Endodermal cell (in vitro differentiated cells): ENCODE measurements around the gene ARFIP1. TPM values are rescaled to one million over a fixed set of nuclear protein-coding genes. Genes with fewer than 3 reads are reported as not detected.
"Not testable (repeated sequence)": the region's sequence is repeated elsewhere in the genome, so short reads cannot be mapped to it uniquely, and the experiment has no call there.

Experiments used
- DNase-seq: peaks from one replicate; pipeline ENCODE4 v3.0.0-alpha.2; 2017
- H3K27ac ChIP-seq: 2 replicates; pipeline ENCODE4 v1.5.1; 2013; ENCODE audit warnings: mild to moderate bottlenecking, low read depth, low read length, moderate library complexity
- H3K27me3 ChIP-seq: 2 replicates; pipeline ENCODE4 v1.6.1; 2013; ENCODE audit warnings: mild to moderate bottlenecking, low read length, moderate library complexity; ENCODE audit not compliant: insufficient read depth, control insufficient read depth, poor library complexity, severe bottlenecking
- H3K36me3 ChIP-seq: 2 replicates; pipeline ENCODE4 v1.7.0; 2013; ENCODE audit warnings: mild to moderate bottlenecking, low read length, moderate library complexity; ENCODE audit not compliant: control insufficient read depth, insufficient read depth
- H3K4me1 ChIP-seq: one replicate; pipeline ENCODE4 v1.7.0; 2013; ENCODE audit warnings: low read length; ENCODE audit not compliant: control insufficient read depth, insufficient read depth
- H3K4me3 ChIP-seq: 2 replicates; pipeline ENCODE4 v1.5.1; 2013; ENCODE audit warnings: mild to moderate bottlenecking, low read length, moderate library complexity
- H3K9ac ChIP-seq: 2 replicates; pipeline ENCODE4 v1.6.1; 2013; ENCODE audit warnings: mild to moderate bottlenecking, low read length, moderate library complexity; ENCODE audit not compliant: poor library complexity, severe bottlenecking; ENCODE audit errors: extremely low read depth
- H3K9me3 ChIP-seq: 2 replicates; pipeline ENCODE4 v1.6.1; 2013; ENCODE audit warnings: mild to moderate bottlenecking, low read length, moderate library complexity; ENCODE audit not compliant: control insufficient read depth
- H3K27ac Mint-ChIP-seq: 2 replicates; pipeline ENCODE4 v1.8.0; 2020; ENCODE audit warnings: mixed read lengths
- H3K27me3 Mint-ChIP-seq: 2 replicates; pipeline ENCODE4 v1.8.0; 2021; ENCODE audit warnings: mild to moderate bottlenecking, mixed read lengths; ENCODE audit not compliant: insufficient read depth
- H3K36me3 Mint-ChIP-seq: 2 replicates; pipeline ENCODE4 v1.8.0; 2020; ENCODE audit warnings: low read depth, mixed read lengths
- H3K4me1 Mint-ChIP-seq: 2 replicates; pipeline ENCODE4 v1.8.0; 2020; ENCODE audit warnings: mixed read lengths
- H3K4me3 Mint-ChIP-seq: 2 replicates; pipeline ENCODE4 v1.8.0; 2020; ENCODE audit warnings: mild to moderate bottlenecking, moderate library complexity, mixed read lengths
- H3K9me3 Mint-ChIP-seq: 2 replicates; pipeline ENCODE4 v1.8.0; 2020; ENCODE audit warnings: mild to moderate bottlenecking, mixed read lengths
- WGBS, 2 experiments: methylation state at CpG; one replicate each; pipeline versions ENCODE4 v1.1.5 to v1.1.7; 2013; ENCODE audit warnings: missing lambda C conversion rate in 2 of 2, mixed read lengths in 1 of 2; ENCODE audit not compliant: insufficient coverage in 1 of 2, insufficient read length in 1 of 2; 5-methylcytosine and 5-hydroxymethylcytosine counted together
- total RNA-seq, 2 donors: library from RNA; stranded (reverse); fragmentation: NEBNext Ultra II Directional in 1 of 2; extraction: Animal tissue kit (Norgen Biotek cat#: 25700) in 1 of 2; gene quantifications; 2 replicates in 1 of 2; 3 replicates in 1 of 2; pipeline ENCODE4 v1.2.1, GENCODE V29; 2021
- TF ChIP-seq, protein P1 (sequence below): fragments of 200-600 bp; sonication (generic); conservative IDR thresholded peaks from 2 replicates; pipeline ENCODE4 v1.5.0; 2021; ENCODE audit warnings: antibody characterized with exemption, mild to moderate bottlenecking

ARFIP1 gene
- total RNA-seq, 2 donors from 2014 or later, result 34.3 to 39.4 TPM

GRCh38 chr4:152748619-152749018, 31.1 kb upstream of the ARFIP1 start:
- Mint-ChIP-seq H3K4me3 (no peak overlapping the region), H3K36me3 (no peaks in the 10 kb centered on the region), H3K27ac (no peak overlapping the region), H3K27me3 (no peaks in the 10 kb centered on the region), H3K9me3 (peaks cover 30% of the 10 kb centered on the region), H3K4me1 (peaks cover 11% of the 10 kb centered on the region)
- no peak for DNase-seq
- H3K36me3 ChIP-seq, result no peaks in the 10 kb centered on the region
- H3K4me3 ChIP-seq, result no peak overlapping the region
- no peak overlapping the region for H3K9ac ChIP-seq
- TF ChIP-seq, protein P1, sequence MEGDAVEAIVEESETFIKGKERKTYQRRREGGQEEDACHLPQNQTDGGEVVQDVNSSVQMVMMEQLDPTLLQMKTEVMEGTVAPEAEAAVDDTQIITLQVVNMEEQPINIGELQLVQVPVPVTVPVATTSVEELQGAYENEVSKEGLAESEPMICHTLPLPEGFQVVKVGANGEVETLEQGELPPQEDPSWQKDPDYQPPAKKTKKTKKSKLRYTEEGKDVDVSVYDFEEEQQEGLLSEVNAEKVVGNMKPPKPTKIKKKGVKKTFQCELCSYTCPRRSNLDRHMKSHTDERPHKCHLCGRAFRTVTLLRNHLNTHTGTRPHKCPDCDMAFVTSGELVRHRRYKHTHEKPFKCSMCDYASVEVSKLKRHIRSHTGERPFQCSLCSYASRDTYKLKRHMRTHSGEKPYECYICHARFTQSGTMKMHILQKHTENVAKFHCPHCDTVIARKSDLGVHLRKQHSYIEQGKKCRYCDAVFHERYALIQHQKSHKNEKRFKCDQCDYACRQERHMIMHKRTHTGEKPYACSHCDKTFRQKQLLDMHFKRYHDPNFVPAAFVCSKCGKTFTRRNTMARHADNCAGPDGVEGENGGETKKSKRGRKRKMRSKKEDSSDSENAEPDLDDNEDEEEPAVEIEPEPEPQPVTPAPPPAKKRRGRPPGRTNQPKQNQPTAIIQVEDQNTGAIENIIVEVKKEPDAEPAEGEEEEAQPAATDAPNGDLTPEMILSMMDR, result no peak
- H3K4me1 ChIP-seq, result no peaks in the 10 kb centered on the region
- H3K27ac ChIP-seq, result no peak overlapping the region
- peaks cover 11% of the 10 kb centered on the region for H3K9me3 ChIP-seq
- 92 to 93% methylated on average over 8 to 9 of the region's 9 CpGs for WGBS, 2 experiments
- H3K27me3 ChIP-seq, result no peaks in the 10 kb centered on the region

GRCh38 chr4:152763796-152764195, 16.0 kb upstream of the ARFIP1 start:
- Mint-ChIP-seq H3K27ac (no peak overlapping the region), H3K4me3 (no peak overlapping the region), H3K4me1 (no peaks in the 10 kb centered on the region), H3K9me3 (peaks cover 13% of the 10 kb centered on the region), H3K27me3 (no peaks in the 10 kb centered on the region), H3K36me3 (peaks cover 7% of the 10 kb centered on the region)
- DNase-seq, result no peak
- Histone ChIP-seq H3K36me3 (no peaks in the 10 kb centered on the region), H3K27me3 (no peaks in the 10 kb centered on the region), H3K9ac (no peak overlapping the region), H3K9me3 (no peaks in the 10 kb centered on the region), H3K4me1 (no peaks in the 10 kb centered on the region), H3K4me3 (no peak overlapping the region), H3K27ac (no peak overlapping the region)
- 96 to 100% methylated on average over 1 of the region's 1 CpG for WGBS, 2 experiments
- TF ChIP-seq, protein P1, result no peak

GRCh38 chr4:152765069-152765737, 14.6 kb upstream of the ARFIP1 start:
- not testable (repeated sequence) for H3K27me3 ChIP-seq, H3K27ac ChIP-seq, H3K4me1 Mint-ChIP-seq, H3K4me3 Mint-ChIP-seq, H3K9me3 ChIP-seq, H3K4me3 ChIP-seq, H3K27ac Mint-ChIP-seq, H3K9ac ChIP-seq, H3K36me3 Mint-ChIP-seq, H3K4me1 ChIP-seq, DNase-seq, H3K27me3 Mint-ChIP-seq, H3K36me3 ChIP-seq
- WGBS, 2 experiments, result 94 to 100% methylated on average over 7 to 52 of the region's 54 CpGs
- H3K9me3 Mint-ChIP-seq, result peaks cover 13% of the 10 kb centered on the region
